ENCODE data around the gene GREM1.

Gene GREM1

GRCh38 chr15:32767236-32767635 lies 49.4 kb downstream of the GREM1 start:
- no peak overlapping the region for H3K4me3 ChIP-seq (ENCODE audit: low read depth, low read length)
- no peak for TF ChIP-seq CTCF (IDR thresholded peaks at IDR 0.05; ENCODE audit: low read depth, low read length)

DNA sequence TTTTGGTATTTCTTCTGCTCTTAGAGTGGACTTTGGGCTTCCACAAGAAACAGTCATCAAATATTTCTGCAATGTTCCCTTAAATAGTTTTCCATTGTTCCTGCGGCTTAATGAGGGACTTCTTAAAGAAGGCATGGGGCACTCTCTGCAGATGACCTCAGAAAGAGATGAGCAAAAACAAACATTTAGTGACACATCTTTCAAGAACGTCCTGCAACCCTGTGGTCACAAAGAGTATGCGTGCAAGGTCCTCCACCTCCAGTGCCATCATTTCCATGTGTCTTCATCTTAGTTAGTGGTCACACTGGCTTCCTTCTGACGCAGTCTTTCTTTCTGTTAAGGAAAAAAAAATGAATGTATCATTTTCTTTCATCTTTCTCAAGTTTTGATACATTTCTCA lies 56.2 kb downstream of the GREM1 start:
- no peak for TF ChIP-seq CTCF (IDR thresholded peaks at IDR 0.05; ENCODE audit: low read depth, low read length)
- H3K4me3 ChIP-seq (ENCODE audit: low read depth, low read length): no peak overlapping the region

DNA sequence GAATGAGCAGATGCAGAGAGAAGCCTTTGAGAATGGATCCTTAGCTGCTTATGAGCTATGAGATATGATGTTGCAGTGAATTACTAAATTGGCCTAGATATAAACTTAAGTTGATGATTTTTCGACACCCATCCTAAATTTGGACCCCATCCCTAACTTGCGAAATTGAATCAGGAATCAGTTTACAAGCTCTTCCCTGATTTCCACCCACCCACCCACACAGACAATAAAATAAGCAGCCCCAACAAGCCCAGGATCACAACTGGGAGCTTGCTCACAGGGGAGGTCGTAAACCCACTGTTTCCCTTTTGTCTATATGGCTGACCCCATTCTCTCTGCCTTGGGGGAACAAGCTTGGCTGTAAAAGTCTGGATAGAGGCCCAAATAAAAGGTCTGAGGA lies 57.3 kb downstream of the GREM1 start:
- H3K4me3 ChIP-seq (ENCODE audit: low read depth, low read length): no peak overlapping the region
- no peak for TF ChIP-seq CTCF (IDR thresholded peaks at IDR 0.05; ENCODE audit: low read depth, low read length)

GRCh38 chr15:32778391-32779176 lies 60.8 kb downstream of the GREM1 start:
- no peak for TF ChIP-seq CTCF (IDR thresholded peaks at IDR 0.05; ENCODE audit: low read depth, low read length)

GRCh38 chr15:32781781-32782180 lies 64.0 kb downstream of the GREM1 start:
- TF ChIP-seq CTCF (IDR thresholded peaks at IDR 0.05; ENCODE audit: low read depth, low read length): no peak

More at GRCh38 chr15:32778391-32779176, 60.8 kb downstream of the GREM1 start:
- H3K4me3 ChIP-seq (ENCODE audit: low read depth, low read length): no peak overlapping the region

GRCh38 chr15:32784581-32784980 lies 66.8 kb downstream of the GREM1 start:
- no peak for TF ChIP-seq CTCF (IDR thresholded peaks at IDR 0.05; ENCODE audit: low read depth, low read length)
- H3K4me3 ChIP-seq (ENCODE audit: low read depth, low read length): no peak overlapping the region

More at GRCh38 chr15:32781781-32782180, 64.0 kb downstream of the GREM1 start:
- no peak overlapping the region for H3K4me3 ChIP-seq (ENCODE audit: low read depth, low read length)

DNA sequence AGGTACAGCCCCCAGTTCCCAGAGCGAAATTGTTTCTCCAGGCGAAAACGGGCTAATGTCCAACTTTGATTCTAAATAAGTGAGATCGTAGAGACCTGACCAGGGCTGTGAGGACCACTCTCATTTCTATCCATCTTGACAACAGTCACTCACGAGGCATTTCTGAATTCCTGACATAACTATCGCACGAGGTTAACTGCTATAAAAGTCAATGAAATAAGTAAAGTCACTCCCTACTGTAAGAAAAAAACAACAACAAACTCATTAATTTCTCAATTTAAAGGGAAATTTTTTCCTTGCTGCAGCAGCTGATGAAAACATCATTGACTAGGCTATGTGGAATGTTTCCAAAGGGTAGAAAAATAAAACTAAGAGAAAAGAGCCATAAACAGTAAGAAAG lies 69.1 kb downstream of the GREM1 start:
- no peak for TF ChIP-seq CTCF (IDR thresholded peaks at IDR 0.05; ENCODE audit: low read depth, low read length)
- H3K4me3 ChIP-seq (ENCODE audit: low read depth, low read length): no peak overlapping the region

All from WI38 (cell line).